ENCODE measurements around the gene C17orf78.
"Not testable (repeated sequence)": the region's sequence is repeated elsewhere in the genome, so short reads cannot be mapped to it uniquely, and the experiment has no call there.

The C17orf78 gene

GRCh38 chr17:37344519-37344918, 31.3 kb upstream of the C17orf78 start:
- no peak overlapping the region for H3K4me3 ChIP-seq (ENCODE audit: low read depth, low read length)
- in situ Hi-C loops (cut with HindIII; ENCODE audit: low sequenced_read_pairs), result no loop called here

GRCh38 chr17:37346863-37347402, 28.9 kb upstream of the C17orf78 start:
- in situ Hi-C loops (cut with HindIII; ENCODE audit: low sequenced_read_pairs); H3K4me3 ChIP-seq (ENCODE audit: low read depth, low read length): not testable (repeated sequence)

More at GRCh38 chr17:37344519-37344918, 31.3 kb upstream of the C17orf78 start:
- TF ChIP-seq CTCF (IDR thresholded peaks at IDR 0.05; ENCODE audit: low read depth, low read length), result no peak
- no peak for DNase-seq (ENCODE audit: low read depth, low spot score)

GRCh38 chr17:37356796-37357569, 18.8 kb upstream of the C17orf78 start:
- DNase-seq (ENCODE audit: low read depth, low spot score); in situ Hi-C loops (cut with HindIII; ENCODE audit: low sequenced_read_pairs); H3K4me3 ChIP-seq (ENCODE audit: low read depth, low read length): not testable (repeated sequence)

More at GRCh38 chr17:37346863-37347402, 28.9 kb upstream of the C17orf78 start:
- not testable (repeated sequence) for DNase-seq (ENCODE audit: low read depth, low spot score)

- DNase-seq (ENCODE audit: low read depth, low spot score), result peak; percentile 62
- peak overlapping the region; percentile 92 for H3K4me3 ChIP-seq (ENCODE audit: low read depth, low read length)
- in situ Hi-C loops (cut with HindIII; ENCODE audit: low sequenced_read_pairs), result no loop called here
- no peak for TF ChIP-seq CTCF (IDR thresholded peaks at IDR 0.05; ENCODE audit: low read depth, low read length)
Measured at GRCh38 chr17:37358098-37358829, 17.5 kb upstream of the C17orf78 start.

GRCh38 chr17:37358830-37359681, 16.7 kb upstream of the C17orf78 start:
- peak; percentile 96 for DNase-seq (ENCODE audit: low read depth, low spot score)
- in situ Hi-C loops (cut with HindIII; ENCODE audit: low sequenced_read_pairs), result no loop called here
- H3K4me3 ChIP-seq (ENCODE audit: low read depth, low read length), result peak overlapping the region; percentile 92
- TF ChIP-seq CTCF (IDR thresholded peaks at IDR 0.05; ENCODE audit: low read depth, low read length), result no peak

GRCh38 chr17:37359682-37360188, 16.1 kb upstream of the C17orf78 start:
- in situ Hi-C loops (cut with HindIII; ENCODE audit: low sequenced_read_pairs), result no loop called here
- no peak for DNase-seq (ENCODE audit: low read depth, low spot score)
- H3K4me3 ChIP-seq (ENCODE audit: low read depth, low read length), result peak overlapping the region; percentile 47
- no peak for TF ChIP-seq CTCF (IDR thresholded peaks at IDR 0.05; ENCODE audit: low read depth, low read length)

GRCh38 chr17:37360632-37361031, 15.2 kb upstream of the C17orf78 start:
- in situ Hi-C loops (cut with HindIII; ENCODE audit: low sequenced_read_pairs), result no loop called here
- TF ChIP-seq CTCF (IDR thresholded peaks at IDR 0.05; ENCODE audit: low read depth, low read length), result no peak
- DNase-seq (ENCODE audit: low read depth, low spot score), result no peak
- no peak overlapping the region for H3K4me3 ChIP-seq (ENCODE audit: low read depth, low read length)
